ENCODE measurements around the gene SKOR1. TPM values are rescaled to one million over a fixed set of nuclear protein-coding genes. Genes with fewer than 3 reads are reported as not detected.

SKOR1 gene
- total RNA-seq, 2 donors from 2014 or later: 0.12 TPM; not detected in 1

GRCh38 chr15:67808821-67809220, 16.5 kb upstream of the SKOR1 start:
- no peak for DNase-seq (ENCODE audit: low spot score)
- Histone ChIP-seq H3K4me3 (no peak overlapping the region), H3K4me1 (peaks cover 0 to 4% of the 10 kb centered on the region in 2 donors), H3K27ac (no peak overlapping the region), H3K36me3 (no peaks in the 10 kb centered on the region), H3K9me3 (no peaks in the 10 kb centered on the region), H3K27me3 (no peaks in the 10 kb centered on the region)
- no peak for TF ChIP-seq CTCF (IDR thresholded peaks at IDR 0.05)

- TF ChIP-seq CTCF (IDR thresholded peaks at IDR 0.05): no peak
- Histone ChIP-seq H3K4me1 (peaks cover 0 to under 1% of the 10 kb centered on the region in 2 donors), H3K27ac (no peak overlapping the region), H3K9me3 (no peaks in the 10 kb centered on the region), H3K27me3 (no peaks in the 10 kb centered on the region), H3K36me3 (no peaks in the 10 kb centered on the region), H3K4me3 (no peak overlapping the region)
- no peak for DNase-seq (ENCODE audit: low spot score)
Measured at GRCh38 chr15:67809441-67809840, 15.9 kb upstream of the SKOR1 start.

DNA sequence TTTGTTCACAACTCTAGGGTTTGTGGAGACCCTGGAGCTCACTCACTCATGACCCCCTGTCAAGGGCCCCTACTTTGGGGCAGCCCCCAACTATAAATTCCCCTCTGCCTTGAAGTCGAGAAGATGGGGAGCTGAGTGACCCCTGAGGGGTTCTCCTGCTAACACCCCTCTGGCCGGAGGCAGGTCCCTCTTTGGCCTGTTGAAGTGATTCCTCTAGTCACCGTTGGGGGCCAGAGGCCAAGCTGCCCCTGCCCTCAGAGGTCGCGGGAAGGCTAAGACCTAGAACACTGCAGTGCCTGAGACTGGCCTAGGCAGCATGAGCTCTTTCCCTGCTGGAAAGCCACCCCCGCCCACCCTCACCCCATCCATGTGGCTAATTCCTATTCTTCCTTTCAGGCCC, 15.4 kb upstream of the SKOR1 start:
- Histone ChIP-seq H3K4me3 (no peak overlapping the region), H3K36me3 (no peaks in the 10 kb centered on the region), H3K9me3 (no peaks in the 10 kb centered on the region), H3K27ac (no peak overlapping the region), H3K4me1 (no peaks in the 10 kb centered on the region), H3K27me3 (no peaks in the 10 kb centered on the region)
- no peak for DNase-seq (ENCODE audit: low spot score)
- TF ChIP-seq CTCF (IDR thresholded peaks at IDR 0.05): no peak

- no peak for TF ChIP-seq CTCF (IDR thresholded peaks at IDR 0.05)
- no peak overlapping the region for H3K4me3 ChIP-seq
- H3K9me3 ChIP-seq: peaks cover 0 to 16% of the 10 kb centered on the region in 2 donors
Measured at GRCh38 chr15:67812241-67812644, 13.1 kb upstream of the SKOR1 start.

GRCh38 chr15:67813104-67813634, 12.1 kb upstream of the SKOR1 start:
- TF ChIP-seq CTCF (IDR thresholded peaks at IDR 0.05): no peak
- Histone ChIP-seq H3K4me3 (no peak overlapping the region), H3K9me3 (peaks cover 0 to 16% of the 10 kb centered on the region in 2 donors), H3K27ac (no peak overlapping the region), H3K4me1 (no peaks in the 10 kb centered on the region), H3K27me3 (no peaks in the 10 kb centered on the region), H3K36me3 (no peaks in the 10 kb centered on the region)
- no peak for DNase-seq (ENCODE audit: low spot score)

More at GRCh38 chr15:67812241-67812644, 13.1 kb upstream of the SKOR1 start:
- H3K27me3 ChIP-seq: no peaks in the 10 kb centered on the region
- H3K36me3 ChIP-seq: no peaks in the 10 kb centered on the region
- H3K4me1 ChIP-seq: no peaks in the 10 kb centered on the region
- H3K27ac ChIP-seq: no peak overlapping the region
- no peak for DNase-seq (ENCODE audit: low spot score)

- H3K27me3 ChIP-seq: peaks cover 8 to 13% of the 10 kb centered on the region in 2 donors
- H3K27ac ChIP-seq: no peak overlapping the region
- peaks cover 0 to 16% of the 10 kb centered on the region in 2 donors for H3K9me3 ChIP-seq
- H3K36me3 ChIP-seq: no peaks in the 10 kb centered on the region
- H3K4me1 ChIP-seq: peaks cover 0 to 2% of the 10 kb centered on the region in 2 donors
- H3K4me3 ChIP-seq: no peak overlapping the region
- no peak for DNase-seq (ENCODE audit: low spot score)
- no peak for TF ChIP-seq CTCF (IDR thresholded peaks at IDR 0.05)
Measured at GRCh38 chr15:67815036-67815592, 10.2 kb upstream of the SKOR1 start.

All from right atrium auricular region (tissue), 2 donors.